CD4-positive, alpha-beta T cell (primary cell): ENCODE data around the gene ZNF621. TPM values are rescaled to one million over a fixed set of nuclear protein-coding genes. Genes with fewer than 3 reads are reported as not detected.
A peak's percentile ranks its signal among the peaks of the same experiment; 100 is the strongest.

Experiments used
- ATAC-seq: fragments of 200-7000 bp; cut with Tn5 transposase; one replicate; pipeline ENCODE4 v1.10.0; 2022; ENCODE audit warnings: mild to moderate bottlenecking; ENCODE audit not compliant: poor library complexity
- CTCF ChIA-PET: fragments of 350-600 bp; sonication (Branson Sonifier 250); formaldehyde crosslinking; loops from one replicate; lab custom pipeline; 2021; ENCODE audit warnings: antibody characterized with exemption, inconsistent platforms; lab: Charles Lee
- POLR2A ChIA-PET: fragments of 350-600 bp; sonication (Branson Sonifier 250); formaldehyde crosslinking; loops from one replicate; lab custom pipeline; 2021; ENCODE audit warnings: antibody characterized with exemption, inconsistent platforms; lab: Charles Lee
- DNase-seq, 14 experiments: peaks; one replicate each; pipeline ENCODE4 v3.0.0-alpha.2; 2013 to 2020; ENCODE audit warnings: mixed read lengths in 2 of 14
- H3K27ac ChIP-seq, 2 donors: one replicate each; pipeline versions ENCODE4 v1.5.1 to v1.7.0; 2013; ENCODE audit warnings: low read length in 2 of 2, low read depth in 1 of 2, mild to moderate bottlenecking in 1 of 2
- H3K27me3 ChIP-seq, 2 experiments: 1 replicate in 1 of 2; 2 replicates in 1 of 2; pipeline versions ENCODE4 v1.6.1 to v1.7.0; 2013; ENCODE audit warnings: low read length in 2 of 2, control low read depth in 1 of 2, mild to moderate bottlenecking in 1 of 2, moderate library complexity in 1 of 2; ENCODE audit not compliant: insufficient read depth in 2 of 2, control insufficient read depth in 1 of 2
- H3K36me3 ChIP-seq: one replicate; pipeline ENCODE4 v1.6.1; 2013; ENCODE audit warnings: low read length, control low read depth; ENCODE audit not compliant: insufficient read depth
- H3K4me1 ChIP-seq: one replicate; pipeline ENCODE4 v1.6.1; 2013; ENCODE audit warnings: low read length, control low read depth; ENCODE audit not compliant: insufficient read depth
- H3K4me3 ChIP-seq: one replicate; pipeline ENCODE4 v1.5.1; 2013; ENCODE audit warnings: mild to moderate bottlenecking, low read length, moderate library complexity
- H3K9me3 ChIP-seq, 2 experiments: 1 replicate in 1 of 2; 2 replicates in 1 of 2; pipeline versions ENCODE4 v1.6.1 to v1.7.0; 2013; ENCODE audit warnings: low read length in 2 of 2, mild to moderate bottlenecking in 2 of 2, control low read depth in 1 of 2, moderate library complexity in 1 of 2; ENCODE audit not compliant: control insufficient read depth in 1 of 2, insufficient read depth in 1 of 2
- H3K27ac Mint-ChIP-seq: one replicate; pipeline ENCODE4 v1.8.0; 2020; ENCODE audit warnings: mixed read lengths
- H3K27me3 Mint-ChIP-seq: one replicate; pipeline ENCODE4 v1.8.0; 2021; ENCODE audit warnings: mixed read lengths
- H3K36me3 Mint-ChIP-seq: one replicate; pipeline ENCODE4 v1.8.0; 2021; ENCODE audit warnings: low read depth, mixed read lengths
- H3K4me1 Mint-ChIP-seq: one replicate; pipeline ENCODE4 v1.8.0; 2021; ENCODE audit warnings: low read depth, mixed read lengths
- H3K4me3 Mint-ChIP-seq: one replicate; pipeline ENCODE4 v1.8.0; 2020; ENCODE audit warnings: mild to moderate bottlenecking, mixed read lengths
- H3K9me3 Mint-ChIP-seq: one replicate; pipeline ENCODE4 v1.8.0; 2020; ENCODE audit warnings: mixed read lengths
- CTCF ChIP-seq: fragments of 200-600 bp; IDR thresholded peaks from one replicate; pipeline ENCODE4 v1.8.0; 2022; ENCODE audit warnings: antibody characterized with exemption, mild to moderate bottlenecking
- intact Hi-C, 2 experiments: fragments of 100-400 bp; cut with DNase I in 1 of 2; cut with micrococcal nuclease in 1 of 2; formaldehyde crosslinking; loops; one replicate each; pipeline versions ENCODE4 v1.15.1 to v1.9.0; 2023 to 2025; cut with DNase I, micrococcal nuclease
- total RNA-seq, 174 experiments: library from RNA in 2 of 174; stranded (reverse) in 2 of 174; gene quantifications; one replicate each; pipeline ENCODE4 v1.2.3 and lab custom pipeline; 2021 to 2026

Gene ZNF621
- total RNA-seq, 2 experiments from 2014 or later: 8.6 to 8.8 TPM

DNA sequence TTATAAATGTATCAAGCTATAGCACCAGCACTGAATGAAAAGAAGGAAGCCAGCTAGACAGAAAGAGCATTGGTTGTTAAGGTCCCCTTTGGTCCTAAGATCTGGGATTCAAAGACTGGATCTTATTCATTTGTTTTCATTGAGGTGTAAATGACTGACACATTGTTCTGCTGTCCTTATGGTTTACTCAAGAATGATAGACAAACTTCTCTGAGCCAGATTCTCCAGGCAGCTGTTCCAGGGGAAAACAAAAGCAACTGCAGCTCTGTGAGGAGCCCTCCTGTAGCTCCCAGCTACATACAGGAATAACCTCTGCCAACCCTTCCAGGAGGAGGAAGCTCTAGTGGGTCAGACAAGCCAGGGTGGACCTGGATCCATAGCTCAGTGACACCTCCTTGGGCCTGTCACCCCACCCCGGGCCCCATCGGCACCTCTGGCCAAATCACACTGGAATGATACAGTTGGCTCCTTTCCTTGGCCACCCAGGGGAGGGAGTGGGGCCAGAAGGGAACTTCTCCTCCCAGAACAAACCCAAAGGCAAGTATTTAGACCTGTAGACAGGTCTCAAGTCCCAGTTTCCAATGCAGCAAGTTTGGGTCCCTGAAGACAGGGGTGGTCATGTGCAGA is 57.8 kb downstream of the ZNF621 start:
- H3K4me3 Mint-ChIP-seq: no peak overlapping the region
- ChIA-PET CTCF (interaction anchor here (1.5 kb wide), 1 partner anchor 11 kb away, joined by 4 read pairs; no protein-coding TSS in a partner anchor), POLR2A (interaction anchor here (0.7 kb wide), 1 partner anchor 618 kb away, joined by 3 read pairs; no protein-coding TSS in a partner anchor)
- Histone ChIP-seq H3K9me3 (no peaks in the 10 kb centered on the region), H3K4me3 (no peak overlapping the region), H3K4me1 (peaks cover 3% of the 10 kb centered on the region), H3K27me3 (peaks cover 0 to 2% of the 10 kb centered on the region in 2 experiments), H3K27ac (no peak overlapping the region), H3K36me3 (no peaks in the 10 kb centered on the region)
- ATAC-seq: no peak
- no peaks in the 10 kb centered on the region for H3K4me1 Mint-ChIP-seq
- H3K36me3 Mint-ChIP-seq: no peaks in the 10 kb centered on the region
- no peak overlapping the region for H3K27ac Mint-ChIP-seq
- no peak for TF ChIP-seq CTCF
- intact Hi-C loops: loop anchor here (2.0 to 10.0 kb wide), 3 partner anchors 1516 to 1862 kb away; no protein-coding TSS in a partner anchor
- H3K27me3 Mint-ChIP-seq: peaks cover 7% of the 10 kb centered on the region
- no peak for DNase-seq
- no peaks in the 10 kb centered on the region for H3K9me3 Mint-ChIP-seq

DNA sequence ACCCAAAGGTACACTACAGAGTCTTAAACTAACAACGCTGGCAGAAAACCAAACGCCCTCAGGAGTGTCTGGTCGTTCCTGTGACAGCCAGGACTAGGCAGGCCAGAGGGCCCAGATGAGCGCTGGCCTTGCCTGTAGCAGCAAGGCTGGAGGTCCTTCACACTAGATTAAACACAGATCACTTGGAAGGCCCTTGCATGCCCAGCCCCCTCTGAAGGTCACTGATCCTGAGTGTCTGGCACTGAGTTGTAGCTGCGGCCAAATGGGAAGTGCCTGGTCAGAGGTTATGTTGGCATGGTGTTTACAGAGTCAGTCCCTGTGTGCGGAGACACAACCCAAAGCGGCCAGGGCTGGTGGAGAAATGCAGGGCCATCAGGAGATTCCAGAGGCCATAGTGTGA is 58.9 kb downstream of the ZNF621 start:
- intact Hi-C loops: loop anchor here (1.0 to 10.0 kb wide), 5 partner anchors 1297 to 1861 kb away; no protein-coding TSS in a partner anchor
- DNase-seq: no peak

GRCh38 chr3:40584625-40585189 is 59.9 kb downstream of the ZNF621 start:
- Mint-ChIP-seq H3K36me3 (no peaks in the 10 kb centered on the region), H3K9me3 (no peaks in the 10 kb centered on the region), H3K4me1 (no peaks in the 10 kb centered on the region), H3K4me3 (no peak overlapping the region), H3K27ac (no peak overlapping the region), H3K27me3 (peaks cover 7% of the 10 kb centered on the region)
- Histone ChIP-seq H3K4me3 (no peak overlapping the region), H3K4me1 (peaks cover 3% of the 10 kb centered on the region), H3K9me3 (no peaks in the 10 kb centered on the region), H3K36me3 (no peaks in the 10 kb centered on the region), H3K27ac (no peak overlapping the region), H3K27me3 (peaks cover 0 to 2% of the 10 kb centered on the region in 2 experiments)
- ATAC-seq: peak; percentile 58
- ChIA-PET POLR2A (no interaction called here), CTCF (interaction anchor here (0.5 to 2.2 kb wide), 5 partner anchors 12 to 1517 kb away, joined by 3 to 9 read pairs (median 3); no protein-coding TSS in a partner anchor)
- TF ChIP-seq CTCF: peak; percentile 85
- DNase-seq: peak; percentile 39 to 80 (median 63)
- intact Hi-C loops: loop anchor here (1.0 to 10.0 kb wide), 4 partner anchors 1296 to 1860 kb away; no protein-coding TSS in a partner anchor

More for the DNA sequence above, 58.9 kb downstream of the ZNF621 start:
- H3K36me3 Mint-ChIP-seq: no peaks in the 10 kb centered on the region
- CTCF ChIA-PET: interaction anchor here (1.5 kb wide), 1 partner anchor 12 kb away, joined by 4 read pairs; no protein-coding TSS in a partner anchor
- Histone ChIP-seq H3K27me3 (peaks cover 0 to 2% of the 10 kb centered on the region in 2 experiments), H3K4me3 (no peak overlapping the region), H3K36me3 (no peaks in the 10 kb centered on the region), H3K9me3 (no peaks in the 10 kb centered on the region), H3K27ac (no peak overlapping the region), H3K4me1 (peaks cover 3% of the 10 kb centered on the region)
- H3K4me3 Mint-ChIP-seq: no peak overlapping the region
- POLR2A ChIA-PET: no interaction called here
- no peak for ATAC-seq
- H3K27ac Mint-ChIP-seq: no peak overlapping the region
- H3K4me1 Mint-ChIP-seq: no peaks in the 10 kb centered on the region
- H3K27me3 Mint-ChIP-seq: peaks cover 7% of the 10 kb centered on the region
- H3K9me3 Mint-ChIP-seq: no peaks in the 10 kb centered on the region
- no peak for TF ChIP-seq CTCF
